ENCODE results near the gene CREB5. TPM values are rescaled to one million over a fixed set of nuclear protein-coding genes. Genes with fewer than 3 reads are reported as not detected.

CREB5 gene
- total RNA-seq, 1 donor from 2014 or later: 10.3 TPM

GRCh38 chr7:28750981-28751380, 338.7 kb downstream of the CREB5 start:
- no peaks in the 10 kb centered on the region for H3K9me3 ChIP-seq
- no peak overlapping the region for H3K4me3 ChIP-seq
- no peak for ATAC-seq
- intact Hi-C loops (cut with DNase I): no loop called here
- H3K27me3 ChIP-seq (ENCODE audit: low read depth): no peaks in the 10 kb centered on the region
- DNase-seq: no peak
- no peaks in the 10 kb centered on the region for H3K36me3 ChIP-seq
- no peak overlapping the region for H3K27ac ChIP-seq
- TF ChIP-seq CTCF (IDR thresholded peaks at IDR 0.05): no peak
- H3K4me1 ChIP-seq: no peaks in the 10 kb centered on the region

- no peaks in the 10 kb centered on the region for H3K27me3 ChIP-seq (ENCODE audit: low read depth)
- no peaks in the 10 kb centered on the region for H3K36me3 ChIP-seq
- intact Hi-C loops (cut with DNase I): no loop called here
- H3K27ac ChIP-seq: no peak overlapping the region
- no peaks in the 10 kb centered on the region for H3K4me1 ChIP-seq
- no peak for TF ChIP-seq CTCF (IDR thresholded peaks at IDR 0.05)
- H3K9me3 ChIP-seq: no peaks in the 10 kb centered on the region
- ATAC-seq: no peak
- DNase-seq: no peak
- no peak overlapping the region for H3K4me3 ChIP-seq
Measured at GRCh38 chr7:28753613-28754012, 341.3 kb downstream of the CREB5 start.

- ATAC-seq: no peak
- intact Hi-C loops (cut with DNase I): no loop called here
Measured at GRCh38 chr7:28754027-28754426, 341.7 kb downstream of the CREB5 start.

GRCh38 chr7:28754447-28754846, 342.1 kb downstream of the CREB5 start:
- no peaks in the 10 kb centered on the region for H3K9me3 ChIP-seq
- DNase-seq (no peak), ATAC-seq (no peak)
- intact Hi-C loops (cut with DNase I): no loop called here
- no peak overlapping the region for H3K27ac ChIP-seq
- H3K27me3 ChIP-seq (ENCODE audit: low read depth): no peaks in the 10 kb centered on the region
- no peak overlapping the region for H3K4me3 ChIP-seq
- no peak for TF ChIP-seq CTCF (IDR thresholded peaks at IDR 0.05)
- no peaks in the 10 kb centered on the region for H3K36me3 ChIP-seq
- no peaks in the 10 kb centered on the region for H3K4me1 ChIP-seq

More at GRCh38 chr7:28754027-28754426, 341.7 kb downstream of the CREB5 start:
- no peak for DNase-seq
- TF ChIP-seq CTCF (IDR thresholded peaks at IDR 0.05): no peak
- Histone ChIP-seq H3K27ac (no peak overlapping the region), H3K4me3 (no peak overlapping the region), H3K27me3 (ENCODE audit: low read depth) (no peaks in the 10 kb centered on the region), H3K4me1 (no peaks in the 10 kb centered on the region), H3K9me3 (no peaks in the 10 kb centered on the region), H3K36me3 (no peaks in the 10 kb centered on the region)

- TF ChIP-seq CTCF (IDR thresholded peaks at IDR 0.05): no peak
- intact Hi-C loops (cut with DNase I): no loop called here
- Histone ChIP-seq H3K4me1 (no peaks in the 10 kb centered on the region), H3K36me3 (no peaks in the 10 kb centered on the region), H3K9me3 (no peaks in the 10 kb centered on the region), H3K27me3 (ENCODE audit: low read depth) (no peaks in the 10 kb centered on the region), H3K4me3 (no peak overlapping the region), H3K27ac (no peak overlapping the region)
- DNase-seq (no peak), ATAC-seq (no peak)
Measured at GRCh38 chr7:28755255-28755654, 342.9 kb downstream of the CREB5 start.

- Histone ChIP-seq H3K9me3 (no peaks in the 10 kb centered on the region), H3K36me3 (no peaks in the 10 kb centered on the region), H3K27ac (no peak overlapping the region), H3K27me3 (ENCODE audit: low read depth) (no peaks in the 10 kb centered on the region), H3K4me3 (no peak overlapping the region), H3K4me1 (no peaks in the 10 kb centered on the region)
- intact Hi-C loops (cut with DNase I): no loop called here
- no peak for ATAC-seq
- DNase-seq: no peak
- no peak for TF ChIP-seq CTCF (IDR thresholded peaks at IDR 0.05)
Measured at GRCh38 chr7:28758186-28758585, 345.9 kb downstream of the CREB5 start.

Measured in lower lobe of right lung (tissue), 2 donors.